Renal pelvis (tissue), 12 donors: ENCODE results near the gene POM121C. TPM values are rescaled to one million over a fixed set of nuclear protein-coding genes. Genes with fewer than 3 reads are reported as not detected.
"Not testable (repeated sequence)": the region's sequence is repeated elsewhere in the genome, so short reads cannot be mapped to it uniquely, and the experiment has no call there.

Experiments used
- DNase-seq: peaks from one replicate; pipeline ENCODE4 v3.0.0-alpha.2; 2013
- long read RNA-seq, 16 experiments: transcript quantifications; one replicate each; lab custom pipeline, GENCODE V29; 2026
- polyA plus RNA-seq, 3 donors: library from polyadenylated mRNA; unstranded; fragments of 120-200 nt; gene quantifications; one replicate each; pipeline ENCODE4 v1.2.1, GENCODE V29; 2013; ENCODE audit not compliant: insufficient read length in 3 of 3

The POM121C gene
- polyA plus RNA-seq, result 10 to 100 TPM; 49.5 to 67.3 (median 65.4) TPM
- long read RNA-seq, donor 1, partial matches to known transcripts, result 5 of 6 reads
- long read RNA-seq, donor 1, other reads (novel, unspliced or antisense), result 0 of 6 reads
- long read RNA-seq, donor 2, partial matches to known transcripts, result 0 of 2 reads
- long read RNA-seq, donor 2, other reads (novel, unspliced or antisense), result 0 of 2 reads
- long read RNA-seq, donor 3, partial matches to known transcripts, result 0 of 3 reads
- long read RNA-seq, donor 3, other reads (novel, unspliced or antisense), result 0 of 3 reads
- long read RNA-seq, donor 4, full-length matches to known transcripts, result 2 of 2 reads
- long read RNA-seq, donor 4, partial matches to known transcripts, result 0 of 2 reads
- long read RNA-seq, donor 4, other reads (novel, unspliced or antisense), result 0 of 2 reads
- long read RNA-seq, donor 5, partial matches to known transcripts, result 0 of 1 reads
- long read RNA-seq, donor 5, other reads (novel, unspliced or antisense), result 0 of 1 reads
- long read RNA-seq, donor 6, partial matches to known transcripts, result 5 of 9 reads
- long read RNA-seq, donor 6, other reads (novel, unspliced or antisense), result 0 of 9 reads
- long read RNA-seq, donor 7, transcript POM121C-204 (3 exons, 563 nt), result major isoform, 6 of 39 reads
- long read RNA-seq, donor 7, partial matches to known transcripts, result 33 of 39 reads
- long read RNA-seq, donor 7, other reads (novel, unspliced or antisense), result 0 of 39 reads
- long read RNA-seq, donor 8, partial matches to known transcripts, result 0 of 1 reads
- long read RNA-seq, donor 8, other reads (novel, unspliced or antisense), result 0 of 1 reads
- long read RNA-seq, donor 9, full-length matches to known transcripts, result 3 of 3 reads
- long read RNA-seq, donor 9, partial matches to known transcripts, result 0 of 3 reads
- long read RNA-seq, donor 9, other reads (novel, unspliced or antisense), result 0 of 3 reads
- long read RNA-seq, donor 10, partial matches to known transcripts, result 5 of 7 reads
- long read RNA-seq, donor 10, other reads (novel, unspliced or antisense), result 0 of 7 reads
- long read RNA-seq, donor 11, partial matches to known transcripts, result 11 of 15 reads
- long read RNA-seq, donor 11, other reads (novel, unspliced or antisense), result 0 of 15 reads
- long read RNA-seq, donor 12, partial matches to known transcripts, result 7 of 9 reads
- long read RNA-seq, donor 12, other reads (novel, unspliced or antisense), result 0 of 9 reads
- long read RNA-seq, donor 13, partial matches to known transcripts, result 5 of 6 reads
- long read RNA-seq, donor 13, other reads (novel, unspliced or antisense), result 0 of 6 reads
- long read RNA-seq, donor 14, full-length matches to known transcripts, result 15 of 59 reads
- long read RNA-seq, donor 14, partial matches to known transcripts, result 44 of 59 reads
- long read RNA-seq, donor 14, other reads (novel, unspliced or antisense), result 0 of 59 reads
- long read RNA-seq, donor 15, partial matches to known transcripts, result 7 of 8 reads
- long read RNA-seq, donor 15, other reads (novel, unspliced or antisense), result 0 of 8 reads
- long read RNA-seq, donor 16, partial matches to known transcripts, result 0 of 2 reads
- long read RNA-seq, donor 16, other reads (novel, unspliced or antisense), result 0 of 2 reads

- peak; percentile 91 for DNase-seq
These were observed at the start of gene POM121C for GRCh38 chr7:75485979-75486643. Gene POM121C (minus strand): TSS chr7:75486299. CDS start chr7:75441496, 44,803 bp downstream.

- no peak for DNase-seq
These were observed 48.7 kb upstream of the POM121C start for GRCh38 chr7:75534727-75535307.

GRCh38 chr7:75533926-75534325 lies 47.8 kb upstream of the POM121C start:
- DNase-seq, result no peak

GRCh38 chr7:75532639-75533038 lies 46.5 kb upstream of the POM121C start:
- DNase-seq, result no peak

GRCh38 chr7:75531359-75531821 lies 45.3 kb upstream of the POM121C start:
- no peak for DNase-seq

- not testable (repeated sequence) for DNase-seq
These were observed 41.2 kb upstream of the POM121C start for GRCh38 chr7:75527224-75527722.

GRCh38 chr7:75521727-75522126 lies 35.6 kb upstream of the POM121C start:
- DNase-seq, result not testable (repeated sequence)

- DNase-seq, result not testable (repeated sequence)
These were observed 32.7 kb upstream of the POM121C start for GRCh38 chr7:75518842-75519241.

GRCh38 chr7:75509033-75509432 lies 22.9 kb upstream of the POM121C start:
- not testable (repeated sequence) for DNase-seq

GRCh38 chr7:75492020-75492419 lies 5.9 kb upstream of the POM121C start, which contains the start of gene SPDYE5:
Gene SPDYE5 (plus strand): TSS chr7:75492320. CDS start chr7:75494048, 1,728 bp downstream.
- not testable (repeated sequence) for DNase-seq

- DNase-seq, result not testable (repeated sequence)
These were observed 632 bp downstream of the POM121C start for GRCh38 chr7:75485355-75485978.

- not testable (repeated sequence) for DNase-seq
These were observed 5.8 kb downstream of the POM121C start for GRCh38 chr7:75480313-75480712.

GRCh38 chr7:75477457-75477856 lies 8.6 kb downstream of the POM121C start:
- not testable (repeated sequence) for DNase-seq

GRCh38 chr7:75470166-75470565 lies 15.9 kb downstream of the POM121C start:
- not testable (repeated sequence) for DNase-seq

- DNase-seq, result not testable (repeated sequence)
These were observed 25.6 kb downstream of the POM121C start for GRCh38 chr7:75460541-75460940.

- not testable (repeated sequence) for DNase-seq
These were observed 28.1 kb downstream of the POM121C start for GRCh38 chr7:75458034-75458433.

- DNase-seq, result not testable (repeated sequence)
These were observed 29.7 kb downstream of the POM121C start for GRCh38 chr7:75456403-75456802.

GRCh38 chr7:75452494-75452955 lies 33.6 kb downstream of the POM121C start:
- not testable (repeated sequence) for DNase-seq

GRCh38 chr7:75449946-75450345 lies 36.2 kb downstream of the POM121C start:
- DNase-seq, result not testable (repeated sequence)
